Measurements from ENCODE around the gene EPB41L4B. TPM values are rescaled to one million over a fixed set of nuclear protein-coding genes. Genes with fewer than 3 reads are reported as not detected.

The EPB41L4B gene
- total RNA-seq, 1 donor from 2014 or later, result 19.3 TPM

DNA sequence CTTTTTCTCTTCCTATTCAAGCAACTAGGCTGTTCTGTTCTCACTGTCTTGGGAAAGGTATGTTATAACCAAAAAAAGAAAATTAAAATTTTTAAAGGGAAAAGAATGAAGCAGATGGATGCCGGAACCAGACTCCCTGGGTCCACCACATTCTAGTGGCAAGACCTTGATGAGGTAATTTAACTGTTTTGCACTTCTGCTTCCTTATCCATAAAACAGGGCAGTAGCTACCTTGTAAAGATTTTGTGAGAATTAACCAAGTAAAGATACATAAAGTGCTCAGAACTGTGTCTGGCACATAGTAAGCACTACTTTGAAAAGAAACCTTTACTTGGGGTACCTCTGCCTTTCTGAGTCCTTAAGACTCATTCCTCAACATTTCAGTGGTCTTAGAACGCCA lies 17.0 kb downstream of the EPB41L4B start:
- TF ChIP-seq, protein P1, sequence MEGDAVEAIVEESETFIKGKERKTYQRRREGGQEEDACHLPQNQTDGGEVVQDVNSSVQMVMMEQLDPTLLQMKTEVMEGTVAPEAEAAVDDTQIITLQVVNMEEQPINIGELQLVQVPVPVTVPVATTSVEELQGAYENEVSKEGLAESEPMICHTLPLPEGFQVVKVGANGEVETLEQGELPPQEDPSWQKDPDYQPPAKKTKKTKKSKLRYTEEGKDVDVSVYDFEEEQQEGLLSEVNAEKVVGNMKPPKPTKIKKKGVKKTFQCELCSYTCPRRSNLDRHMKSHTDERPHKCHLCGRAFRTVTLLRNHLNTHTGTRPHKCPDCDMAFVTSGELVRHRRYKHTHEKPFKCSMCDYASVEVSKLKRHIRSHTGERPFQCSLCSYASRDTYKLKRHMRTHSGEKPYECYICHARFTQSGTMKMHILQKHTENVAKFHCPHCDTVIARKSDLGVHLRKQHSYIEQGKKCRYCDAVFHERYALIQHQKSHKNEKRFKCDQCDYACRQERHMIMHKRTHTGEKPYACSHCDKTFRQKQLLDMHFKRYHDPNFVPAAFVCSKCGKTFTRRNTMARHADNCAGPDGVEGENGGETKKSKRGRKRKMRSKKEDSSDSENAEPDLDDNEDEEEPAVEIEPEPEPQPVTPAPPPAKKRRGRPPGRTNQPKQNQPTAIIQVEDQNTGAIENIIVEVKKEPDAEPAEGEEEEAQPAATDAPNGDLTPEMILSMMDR (IDR thresholded peaks at IDR 0.05), result no peak
- H3K27ac Mint-ChIP-seq (ENCODE audit: unreplicated experiment), result no peak overlapping the region
- no peaks in the 10 kb centered on the region for H3K27me3 Mint-ChIP-seq (ENCODE audit: unreplicated experiment)
- peaks cover 24% of the 10 kb centered on the region for H3K4me1 Mint-ChIP-seq (ENCODE audit: unreplicated experiment)
- H3K9me3 Mint-ChIP-seq (ENCODE audit: unreplicated experiment), result no peaks in the 10 kb centered on the region
- H3K4me3 Mint-ChIP-seq (ENCODE audit: unreplicated experiment), result no peak overlapping the region
- H3K36me3 Mint-ChIP-seq (ENCODE audit: unreplicated experiment), result no peaks in the 10 kb centered on the region
- no peak for DNase-seq (ENCODE audit: extremely low spot score, unreplicated experiment)

DNA sequence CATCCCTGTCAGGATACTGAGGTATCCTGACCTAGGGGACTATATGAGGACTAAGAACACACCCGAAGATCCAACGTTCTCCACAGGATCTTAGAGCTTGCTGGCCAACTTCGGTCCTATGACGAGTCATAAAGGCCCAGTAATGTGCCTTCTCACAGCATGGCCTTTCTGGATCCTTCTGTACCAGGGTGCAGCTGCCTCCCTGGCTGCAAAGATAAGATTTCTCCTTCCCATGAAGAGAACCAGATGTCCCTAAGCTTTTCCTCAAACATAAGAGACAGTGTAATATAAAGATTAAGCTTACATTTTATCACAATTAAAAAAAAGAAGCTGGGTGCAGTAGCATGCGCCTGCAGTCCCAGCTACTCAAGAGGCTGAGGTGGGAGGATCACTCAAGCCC lies 18.3 kb downstream of the EPB41L4B start:
- TF ChIP-seq, protein P1 (IDR thresholded peaks at IDR 0.05), result no peak
- DNase-seq (ENCODE audit: extremely low spot score, unreplicated experiment), result no peak
- Mint-ChIP-seq H3K27me3 (ENCODE audit: unreplicated experiment) (no peaks in the 10 kb centered on the region), H3K4me1 (ENCODE audit: unreplicated experiment) (peaks cover 21% of the 10 kb centered on the region), H3K9me3 (ENCODE audit: unreplicated experiment) (no peaks in the 10 kb centered on the region), H3K27ac (ENCODE audit: unreplicated experiment) (no peak overlapping the region), H3K36me3 (ENCODE audit: unreplicated experiment) (no peaks in the 10 kb centered on the region), H3K4me3 (ENCODE audit: unreplicated experiment) (no peak overlapping the region)

DNA sequence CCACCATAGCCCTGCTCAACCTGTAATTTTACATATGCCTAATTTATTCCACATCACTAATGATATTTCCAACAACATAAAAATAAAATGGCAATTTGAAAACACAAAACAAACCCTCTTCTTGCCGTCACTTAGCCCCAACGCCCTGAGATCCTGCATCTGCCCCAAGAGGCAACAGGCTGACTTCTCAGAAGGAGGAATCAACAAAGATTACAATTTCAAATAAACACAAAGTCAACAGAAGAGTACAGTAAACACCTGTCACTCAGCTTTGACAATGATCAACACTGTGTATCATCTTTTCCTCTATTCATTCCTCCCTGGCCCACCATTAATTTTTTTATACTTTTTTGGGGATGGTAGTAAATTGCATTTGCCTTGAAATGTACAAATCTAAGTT lies 19.8 kb downstream of the EPB41L4B start:
- Mint-ChIP-seq H3K4me3 (ENCODE audit: unreplicated experiment) (no peak overlapping the region), H3K9me3 (ENCODE audit: unreplicated experiment) (no peaks in the 10 kb centered on the region), H3K27ac (ENCODE audit: unreplicated experiment) (no peak overlapping the region), H3K4me1 (ENCODE audit: unreplicated experiment) (peaks cover 13% of the 10 kb centered on the region), H3K36me3 (ENCODE audit: unreplicated experiment) (no peaks in the 10 kb centered on the region), H3K27me3 (ENCODE audit: unreplicated experiment) (no peaks in the 10 kb centered on the region)
- no peak for DNase-seq (ENCODE audit: extremely low spot score, unreplicated experiment)
- TF ChIP-seq, protein P1 (IDR thresholded peaks at IDR 0.05), result no peak

DNA sequence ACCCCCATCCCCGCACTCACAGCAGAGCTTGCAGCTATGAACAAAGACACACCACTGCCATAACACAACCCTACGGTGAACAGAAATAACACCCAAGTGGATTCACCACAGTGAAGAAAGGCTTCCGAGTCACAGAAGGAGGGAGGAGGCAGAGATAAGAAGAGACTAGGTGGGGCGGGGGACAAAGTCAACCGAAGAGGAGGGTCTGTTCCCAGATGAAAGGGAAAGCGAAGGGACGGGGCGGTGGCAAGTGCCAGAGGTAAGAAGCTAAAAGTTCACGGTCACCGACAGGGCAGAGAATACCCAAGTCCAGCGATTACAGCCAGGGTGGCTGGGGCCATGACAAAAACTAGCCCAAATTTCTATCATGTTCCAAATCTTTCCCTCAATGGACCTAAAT lies 21.0 kb downstream of the EPB41L4B start:
- peaks cover 24% of the 10 kb centered on the region for H3K4me1 Mint-ChIP-seq (ENCODE audit: unreplicated experiment)
- H3K36me3 Mint-ChIP-seq (ENCODE audit: unreplicated experiment), result no peaks in the 10 kb centered on the region
- TF ChIP-seq, protein P1 (IDR thresholded peaks at IDR 0.05), result no peak
- no peak overlapping the region for H3K27ac Mint-ChIP-seq (ENCODE audit: unreplicated experiment)
- no peaks in the 10 kb centered on the region for H3K9me3 Mint-ChIP-seq (ENCODE audit: unreplicated experiment)
- H3K4me3 Mint-ChIP-seq (ENCODE audit: unreplicated experiment), result no peak overlapping the region
- no peaks in the 10 kb centered on the region for H3K27me3 Mint-ChIP-seq (ENCODE audit: unreplicated experiment)
- no peak for DNase-seq (ENCODE audit: extremely low spot score, unreplicated experiment)

DNA sequence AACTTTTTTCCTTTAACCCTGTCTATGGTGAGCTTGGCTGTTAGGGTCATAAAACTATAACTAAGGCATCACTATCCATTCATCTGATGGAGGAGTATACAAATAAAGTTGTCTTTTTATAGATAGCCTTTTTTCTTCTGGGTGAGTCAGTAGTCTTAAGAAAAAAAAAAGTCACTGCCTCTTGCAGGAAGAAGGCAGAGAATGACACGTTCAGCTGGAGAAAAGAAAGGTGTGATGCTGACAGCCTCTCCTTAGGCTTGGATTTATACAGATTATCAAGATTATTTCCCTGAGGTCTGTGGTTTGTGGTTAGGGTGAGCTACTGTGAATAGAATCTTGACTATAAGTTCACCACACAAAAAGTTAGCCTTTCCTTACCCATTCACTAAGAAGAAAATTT lies 23.0 kb downstream of the EPB41L4B start:
- H3K27ac Mint-ChIP-seq (ENCODE audit: unreplicated experiment), result no peak overlapping the region
- H3K4me1 Mint-ChIP-seq (ENCODE audit: unreplicated experiment), result peaks cover 14% of the 10 kb centered on the region
- H3K27me3 Mint-ChIP-seq (ENCODE audit: unreplicated experiment), result no peaks in the 10 kb centered on the region
- H3K9me3 Mint-ChIP-seq (ENCODE audit: unreplicated experiment), result no peaks in the 10 kb centered on the region
- H3K36me3 Mint-ChIP-seq (ENCODE audit: unreplicated experiment), result no peaks in the 10 kb centered on the region
- TF ChIP-seq, protein P1 (IDR thresholded peaks at IDR 0.05), result no peak
- H3K4me3 Mint-ChIP-seq (ENCODE audit: unreplicated experiment), result no peak overlapping the region
- no peak for DNase-seq (ENCODE audit: extremely low spot score, unreplicated experiment)
